K562 (cell line): Measurements from ENCODE around the gene PLD3. TPM values are rescaled to one million over a fixed set of nuclear protein-coding genes. Genes with fewer than 3 reads are reported as not detected.

Experiments used
- ADNP ChIP-seq: fragments of 200-800 bp; sonication (Bioruptor generic); IDR thresholded peaks from 2 replicates; pipeline ENCODE4 v1.6.1; 2016; ENCODE audit warnings: missing genetic modification characterization, missing compliant biosample characterization
- ARNT ChIP-seq, 2 experiments: fragments of 450-650 bp; IDR thresholded peaks; 2 replicates each; pipeline ENCODE4 v1.6.1; 2016; ENCODE audit warnings: mild to moderate bottlenecking in 1 of 2
- CREB1 ChIP-seq, 2 experiments: sonication (generic) in 1 of 2; formaldehyde crosslinking in 1 of 2; IDR thresholded peaks; 2 replicates each; pipeline versions ENCODE4 v1.6.1 to v1.8.0; 2012 to 2022; ENCODE audit warnings: inconsistent platforms in 1 of 2, mild to moderate bottlenecking in 1 of 2, missing genetic modification reagents in 1 of 2, moderate library complexity in 1 of 2
- HEY1 ChIP-seq: fragments of 250-450 bp; sonication (Bioruptor Pico); IDR thresholded peaks from 2 replicates; pipeline ENCODE4 v1.5.0; 2020; ENCODE audit warnings: mild to moderate bottlenecking, moderate library complexity, borderline replicate concordance
- MITF ChIP-seq: IDR thresholded peaks from 2 replicates; pipeline ENCODE4 v1.6.1; 2014; ENCODE audit warnings: antibody characterized with exemption
- OTX1 ChIP-seq: fragments of 450-650 bp; formaldehyde crosslinking; IDR thresholded peaks from 2 replicates; pipeline ENCODE4 v1.4.0; 2022; ENCODE audit warnings: mild to moderate bottlenecking
- PTTG1 ChIP-seq: fragments of 450-650 bp; IDR thresholded peaks from 2 replicates; pipeline ENCODE4 v1.6.1; 2016; ENCODE audit warnings: low read depth, mild to moderate bottlenecking, missing genetic modification characterization, missing compliant biosample characterization
- PYGO2 ChIP-seq: fragments of 450-650 bp; IDR thresholded peaks from 2 replicates; pipeline ENCODE4 v1.6.1; 2016; ENCODE audit warnings: mild to moderate bottlenecking, missing genetic modification characterization, moderate library complexity, missing compliant biosample characterization
- RFX5 ChIP-seq: IDR thresholded peaks from 2 replicates; pipeline ENCODE4 v1.6.1; 2011; ENCODE audit warnings: low read depth, mild to moderate bottlenecking, improper control_type of control experiment, low read length
- TCF15 ChIP-seq: fragments of 250-450 bp; sonication (Bioruptor Pico); IDR thresholded peaks from 2 replicates; pipeline ENCODE4 v1.8.0; 2022; ENCODE audit warnings: moderate library complexity, mild to moderate bottlenecking, inconsistent platforms
- TEAD2 ChIP-seq: fragments of 450-650 bp; IDR thresholded peaks from 2 replicates; pipeline ENCODE4 v1.6.1; 2016; ENCODE audit warnings: missing genetic modification characterization, control low read depth, missing compliant biosample characterization
- U2AF1 ChIP-seq: fragments of 200-400 bp; formaldehyde crosslinking; optimal IDR thresholded peaks from 2 replicates; pipeline ENCODE3; 2017; ENCODE audit warnings: mild to moderate bottlenecking, low read depth, low read length, moderate library complexity
- USF1 ChIP-seq: sonication (generic); formaldehyde crosslinking; IDR thresholded peaks from 2 replicates; pipeline ENCODE4 v1.9.0; 2022; ENCODE audit warnings: mild to moderate bottlenecking, missing genetic modification reagents
- ZKSCAN8 ChIP-seq: fragments of 200-800 bp; sonication (Bioruptor generic); IDR thresholded peaks from 2 replicates; pipeline ENCODE4 v1.6.1; 2016; ENCODE audit warnings: missing genetic modification characterization, missing compliant biosample characterization
- ZNF239 ChIP-seq: fragments of 250-450 bp; sonication (Bioruptor Pico); IDR thresholded peaks from 2 replicates; pipeline ENCODE4 v1.4.0; 2020; ENCODE audit warnings: mild to moderate bottlenecking
- ZNF699 ChIP-seq: fragments of 250-450 bp; sonication (Bioruptor Pico); IDR thresholded peaks from 2 replicates; pipeline ENCODE4 v1.8.0; 2021; ENCODE audit warnings: mild to moderate bottlenecking, moderate library complexity; ENCODE audit not compliant: insufficient replicate concordance
- polyA plus RNA-seq, 8 experiments: library from polyadenylated mRNA; depleted of rRNA in 4 of 8; stranded (reverse) in 5 of 8; unstranded in 3 of 8; fragments of >200 nt; fragmentation: Nextera tagmentation in 2 of 8; fragmentation: Illumina TruSeq in 1 of 8; extraction: Ambion mirVana in 2 of 8; extraction: Trizol in 1 of 8; gene quantifications; 2 replicates each; pipeline versions ENCODE4 v1.2.1 to v1.2.3, GENCODE V29; 2011 to 2014; ENCODE audit warnings: inconsistent platforms in 1 of 8, missing spikeins in 1 of 8
- total RNA-seq, 7 experiments: library from RNA; depleted of rRNA in 6 of 7; stranded (reverse); fragments of >200 nt in 6 of 7; fragmentation: Illumina TruSeq in 2 of 7; extraction: Trizol in 2 of 7; gene quantifications; 2 replicates each; pipeline versions ENCODE4 v1.2.1 to v1.2.3, GENCODE V29; 2011 to 2021; ENCODE audit warnings: low replicate concordance in 1 of 7
- TF ChIP-seq, protein P1 (sequence below): fragments of 250-450 bp; sonication (Bioruptor Pico); IDR thresholded peaks from 2 replicates; pipeline ENCODE4 v1.4.0; 2020
- TF ChIP-seq, protein P2 (sequence below): fragments of 450-650 bp; IDR thresholded peaks from 2 replicates; pipeline ENCODE4 v1.6.1; 2016; ENCODE audit warnings: antibody characterized with exemption

Gene PLD3
- total and polyA plus RNA-seq, 9 of the 15 experiments (the other 6 are each of a cell fraction or from before 2014, with no cell fraction given) = 2.3 to 128 (median 72.7) TPM

DNA sequence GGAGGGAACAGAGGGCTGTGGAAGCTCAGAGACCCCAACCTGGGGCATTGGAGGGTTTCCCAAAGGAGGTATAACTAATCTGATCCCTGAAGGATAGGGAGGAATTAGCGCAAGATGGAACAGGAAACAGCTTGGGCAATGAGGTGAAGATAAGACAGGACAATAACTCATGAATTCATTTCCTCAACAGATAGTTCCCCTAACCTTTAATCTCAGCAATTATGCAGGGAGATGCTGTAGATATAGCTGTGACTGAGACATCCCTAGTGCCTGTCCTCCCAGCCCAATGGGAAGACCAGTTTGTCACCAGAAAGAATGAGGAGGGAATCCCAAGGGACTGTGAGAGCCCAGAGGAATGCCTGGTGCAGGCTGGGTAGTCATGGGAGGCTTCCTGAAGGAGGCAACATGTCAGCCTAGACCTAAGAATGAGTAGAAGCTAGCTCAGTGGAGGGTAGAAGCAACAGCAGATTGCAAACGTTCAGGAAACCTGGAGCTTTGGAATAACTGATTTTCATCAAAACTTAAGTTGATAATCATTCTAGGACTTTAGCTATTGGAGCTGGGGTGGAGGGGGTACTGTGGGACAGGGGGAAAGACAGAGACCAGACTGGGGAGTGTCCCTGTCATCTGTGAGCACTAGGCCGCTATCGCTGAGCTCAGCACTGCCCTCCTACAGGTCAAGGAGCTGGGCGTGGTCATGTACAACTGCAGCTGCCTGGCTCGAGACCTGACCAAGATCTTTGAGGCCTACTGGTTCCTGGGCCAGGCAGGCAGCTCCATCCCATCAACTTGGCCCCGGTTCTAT is 22.7 kb downstream of the PLD3 start (continued):
- TF ChIP-seq ARNT (IDR thresholded peaks at IDR 0.05) = no peak
- TF ChIP-seq CREB1 (IDR thresholded peaks at IDR 0.05) = no peak
- TF ChIP-seq CREB1 (CRISPR knock-in tag; IDR thresholded peaks at IDR 0.05) = no peak
- no peak for TF ChIP-seq PYGO2 (tag)
- TF ChIP-seq TEAD2 (tag) = no peak
- no peak for TF ChIP-seq ZNF699 (CRISPR knock-in tag)
- TF ChIP-seq RFX5 = no peak
- TF ChIP-seq, protein P1, sequence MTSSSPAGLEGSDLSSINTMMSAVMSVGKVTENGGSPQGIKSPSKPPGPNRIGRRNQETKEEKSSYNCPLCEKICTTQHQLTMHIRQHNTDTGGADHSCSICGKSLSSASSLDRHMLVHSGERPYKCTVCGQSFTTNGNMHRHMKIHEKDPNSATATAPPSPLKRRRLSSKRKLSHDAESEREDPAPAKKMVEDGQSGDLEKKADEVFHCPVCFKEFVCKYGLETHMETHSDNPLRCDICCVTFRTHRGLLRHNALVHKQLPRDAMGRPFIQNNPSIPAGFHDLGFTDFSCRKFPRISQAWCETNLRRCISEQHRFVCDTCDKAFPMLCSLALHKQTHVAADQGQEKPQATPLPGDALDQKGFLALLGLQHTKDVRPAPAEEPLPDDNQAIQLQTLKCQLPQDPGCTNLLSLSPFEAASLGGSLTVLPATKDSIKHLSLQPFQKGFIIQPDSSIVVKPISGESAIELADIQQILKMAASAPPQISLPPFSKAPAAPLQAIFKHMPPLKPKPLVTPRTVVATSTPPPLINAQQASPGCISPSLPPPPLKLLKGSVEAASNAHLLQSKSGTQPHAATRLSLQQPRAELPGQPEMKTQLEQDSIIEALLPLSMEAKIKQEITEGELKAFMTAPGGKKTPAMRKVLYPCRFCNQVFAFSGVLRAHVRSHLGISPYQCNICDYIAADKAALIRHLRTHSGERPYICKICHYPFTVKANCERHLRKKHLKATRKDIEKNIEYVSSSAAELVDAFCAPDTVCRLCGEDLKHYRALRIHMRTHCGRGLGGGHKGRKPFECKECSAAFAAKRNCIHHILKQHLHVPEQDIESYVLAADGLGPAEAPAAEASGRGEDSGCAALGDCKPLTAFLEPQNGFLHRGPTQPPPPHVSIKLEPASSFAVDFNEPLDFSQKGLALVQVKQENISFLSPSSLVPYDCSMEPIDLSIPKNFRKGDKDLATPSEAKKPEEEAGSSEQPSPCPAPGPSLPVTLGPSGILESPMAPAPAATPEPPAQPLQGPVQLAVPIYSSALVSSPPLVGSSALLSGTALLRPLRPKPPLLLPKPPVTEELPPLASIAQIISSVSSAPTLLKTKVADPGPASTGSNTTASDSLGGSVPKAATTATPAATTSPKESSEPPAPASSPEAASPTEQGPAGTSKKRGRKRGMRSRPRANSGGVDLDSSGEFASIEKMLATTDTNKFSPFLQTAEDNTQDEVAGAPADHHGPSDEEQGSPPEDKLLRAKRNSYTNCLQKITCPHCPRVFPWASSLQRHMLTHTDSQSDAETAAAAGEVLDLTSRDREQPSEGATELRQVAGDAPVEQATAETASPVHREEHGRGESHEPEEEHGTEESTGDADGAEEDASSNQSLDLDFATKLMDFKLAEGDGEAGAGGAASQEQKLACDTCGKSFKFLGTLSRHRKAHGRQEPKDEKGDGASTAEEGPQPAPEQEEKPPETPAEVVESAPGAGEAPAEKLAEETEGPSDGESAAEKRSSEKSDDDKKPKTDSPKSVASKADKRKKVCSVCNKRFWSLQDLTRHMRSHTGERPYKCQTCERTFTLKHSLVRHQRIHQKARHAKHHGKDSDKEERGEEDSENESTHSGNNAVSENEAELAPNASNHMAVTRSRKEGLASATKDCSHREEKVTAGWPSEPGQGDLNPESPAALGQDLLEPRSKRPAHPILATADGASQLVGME (CRISPR knock-in tag) = no peak
- TF ChIP-seq ZNF239 (CRISPR knock-in tag) = no peak
- 0 out of 2 replicates have a peak, but pooled peaks have one; percentile 36 for TF ChIP-seq ADNP
- no peak for TF ChIP-seq ZKSCAN8 (CRISPR knock-in tag)
- TF ChIP-seq USF1 (CRISPR knock-in tag) = no peak
- no peak for TF ChIP-seq TCF15
- TF ChIP-seq U2AF1 = no peak
- TF ChIP-seq OTX1 (CRISPR knock-in tag) = no peak
- TF ChIP-seq PTTG1 (tag) = no peak
- TF ChIP-seq, protein P2, sequence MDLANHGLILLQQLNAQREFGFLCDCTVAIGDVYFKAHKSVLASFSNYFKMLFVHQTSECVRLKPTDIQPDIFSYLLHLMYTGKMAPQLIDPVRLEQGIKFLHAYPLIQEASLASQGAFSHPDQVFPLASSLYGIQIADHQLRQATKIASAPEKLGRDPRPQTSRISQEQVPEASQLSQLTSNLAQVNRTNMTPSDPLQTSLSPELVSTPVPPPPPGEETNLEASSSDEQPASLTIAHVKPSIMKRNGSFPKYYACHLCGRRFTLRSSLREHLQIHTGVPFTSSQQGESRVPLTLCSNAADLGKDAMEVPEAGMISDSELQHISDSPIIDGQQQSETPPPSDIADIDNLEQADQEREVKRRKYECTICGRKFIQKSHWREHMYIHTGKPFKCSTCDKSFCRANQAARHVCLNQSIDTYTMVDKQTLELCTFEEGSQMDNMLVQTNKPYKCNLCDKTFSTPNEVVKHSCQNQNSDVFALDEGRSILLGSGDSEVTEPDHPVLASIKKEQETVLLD = 0 out of 2 replicates have a peak, but pooled peaks have one; percentile 12
- TF ChIP-seq HEY1 (CRISPR knock-in tag) = no peak
- TF ChIP-seq MITF = no peak
